Fibroblast of lung (primary cell): ENCODE results near the gene CASKIN1. TPM values are rescaled to one million over a fixed set of nuclear protein-coding genes. Genes with fewer than 3 reads are reported as not detected.
A peak's percentile ranks its signal among the peaks of the same experiment; 100 is the strongest.

Experiments
- DNase-seq, 2 donors: peaks; one replicate each; pipeline versions ENCODE4 v3.0.0 to v3.0.0-alpha.2; 2010; ENCODE audit warnings: low read depth in 2 of 2
- H2AFZ ChIP-seq: 2 replicates; pipeline ENCODE4 v1.5.1; 2012; ENCODE audit warnings: low read length, control low read depth, inconsistent platforms
- H3K27ac ChIP-seq: 2 replicates; pipeline ENCODE4 v1.5.1; 2011; ENCODE audit warnings: low read length, control low read depth; ENCODE audit not compliant: insufficient read depth
- H3K27me3 ChIP-seq: 2 replicates; pipeline ENCODE4 v1.5.1; 2011; ENCODE audit warnings: mild to moderate bottlenecking, low read length; ENCODE audit not compliant: control insufficient read depth, insufficient read depth
- H3K36me3 ChIP-seq: 2 replicates; pipeline ENCODE4 v1.5.1; 2011; ENCODE audit warnings: low read length; ENCODE audit not compliant: control insufficient read depth, insufficient read depth
- H3K4me1 ChIP-seq: 2 replicates; pipeline ENCODE4 v1.5.1; 2011; ENCODE audit warnings: low read length; ENCODE audit not compliant: control insufficient read depth, insufficient read depth; ENCODE audit errors: extremely low read depth
- H3K4me2 ChIP-seq: 2 replicates; pipeline ENCODE4 v1.5.1; 2011; ENCODE audit warnings: low read length, control low read depth; ENCODE audit not compliant: insufficient read depth; ENCODE audit errors: extremely low read depth
- H3K4me3 ChIP-seq, 4 experiments: fragments of 200-600 bp in 1 of 4; sonication (generic) in 1 of 4; replicated peaks in 1 of 4; 2 replicates each; pipeline ENCODE4 v1.5.1; 2011 to 2016; ENCODE audit warnings: low read length in 4 of 4, low read depth in 3 of 4, mild to moderate bottlenecking in 3 of 4, control low read depth in 2 of 4, inconsistent platforms in 1 of 4, mixed read lengths in 1 of 4; ENCODE audit not compliant: insufficient read depth in 1 of 4; ENCODE audit errors: control extremely low read depth in 1 of 4
- H3K79me2 ChIP-seq: 2 replicates; pipeline ENCODE4 v1.5.1; 2012; ENCODE audit warnings: mild to moderate bottlenecking, low read length, inconsistent platforms; ENCODE audit not compliant: control insufficient read depth, insufficient read depth
- H3K9ac ChIP-seq: 2 replicates; pipeline ENCODE4 v1.5.1; 2011; ENCODE audit warnings: mild to moderate bottlenecking, low read length, control low read depth; ENCODE audit not compliant: insufficient read depth
- H3K9me3 ChIP-seq: 2 replicates; pipeline ENCODE4 v1.5.1; 2012; ENCODE audit warnings: low read depth, low read length; ENCODE audit not compliant: control insufficient read depth, insufficient read depth
- H4K20me1 ChIP-seq: 2 replicates; pipeline ENCODE4 v1.5.1; 2011; ENCODE audit warnings: low read length; ENCODE audit not compliant: control insufficient read depth, insufficient read depth; ENCODE audit errors: extremely low read depth
- EZH2 ChIP-seq: IDR thresholded peaks from 2 replicates; pipeline ENCODE4 v1.5.1; 2012; ENCODE audit warnings: low read length, control low read depth, mild to moderate bottlenecking; ENCODE audit errors: missing control alignments
- polyA plus RNA-seq, 2 donors: library from polyadenylated mRNA; depleted of rRNA in 1 of 2; stranded (reverse) in 1 of 2; unstranded in 1 of 2; fragments of >200 nt; gene quantifications; 2 replicates each; pipeline ENCODE4 v1.2.1, GENCODE V29; 2011 to 2012; ENCODE audit warnings: missing spikeins in 1 of 2
- total RNA-seq: library from RNA; depleted of rRNA; stranded (reverse); fragments of >200 nt; gene quantifications from 2 replicates; pipeline ENCODE4 v1.2.1, GENCODE V29; 2014
- TF ChIP-seq, protein P1 (sequence below), 2 donors: IDR thresholded peaks in 1 of 2; conservative IDR thresholded peaks in 1 of 2; 1 replicate in 1 of 2; 2 replicates in 1 of 2; pipeline ENCODE4 v1.5.1; 2011 to 2012; ENCODE audit warnings: low read length in 2 of 2, control low read depth in 1 of 2, inconsistent platforms in 1 of 2, low read depth in 1 of 2, mild to moderate bottlenecking in 1 of 2

Gene CASKIN1
- total and polyA plus RNA-seq, 2 donors (not counting 1 experiment from before 2014, with no cell fraction given) = 0.01 to 0.17 TPM

- TF ChIP-seq, protein P1, sequence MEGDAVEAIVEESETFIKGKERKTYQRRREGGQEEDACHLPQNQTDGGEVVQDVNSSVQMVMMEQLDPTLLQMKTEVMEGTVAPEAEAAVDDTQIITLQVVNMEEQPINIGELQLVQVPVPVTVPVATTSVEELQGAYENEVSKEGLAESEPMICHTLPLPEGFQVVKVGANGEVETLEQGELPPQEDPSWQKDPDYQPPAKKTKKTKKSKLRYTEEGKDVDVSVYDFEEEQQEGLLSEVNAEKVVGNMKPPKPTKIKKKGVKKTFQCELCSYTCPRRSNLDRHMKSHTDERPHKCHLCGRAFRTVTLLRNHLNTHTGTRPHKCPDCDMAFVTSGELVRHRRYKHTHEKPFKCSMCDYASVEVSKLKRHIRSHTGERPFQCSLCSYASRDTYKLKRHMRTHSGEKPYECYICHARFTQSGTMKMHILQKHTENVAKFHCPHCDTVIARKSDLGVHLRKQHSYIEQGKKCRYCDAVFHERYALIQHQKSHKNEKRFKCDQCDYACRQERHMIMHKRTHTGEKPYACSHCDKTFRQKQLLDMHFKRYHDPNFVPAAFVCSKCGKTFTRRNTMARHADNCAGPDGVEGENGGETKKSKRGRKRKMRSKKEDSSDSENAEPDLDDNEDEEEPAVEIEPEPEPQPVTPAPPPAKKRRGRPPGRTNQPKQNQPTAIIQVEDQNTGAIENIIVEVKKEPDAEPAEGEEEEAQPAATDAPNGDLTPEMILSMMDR (conservative IDR thresholded peaks at IDR 0.05 in 1 of 2, IDR thresholded peaks at IDR 0.05 in 1 of 2; ENCODE audit: low read depth in 1 of 2, low read length in 2 of 2) = peak in 1 of 2 donors; percentile 33
- TF ChIP-seq EZH2 = peak; percentile 28
- Histone ChIP-seq H3K27me3 (peaks cover 40% of the 10 kb centered on the region), H2AFZ (no peak overlapping the region)
These were observed 1.5 kb downstream of the CASKIN1 start for GRCh38 chr16:2194852-2195321.

DNA sequence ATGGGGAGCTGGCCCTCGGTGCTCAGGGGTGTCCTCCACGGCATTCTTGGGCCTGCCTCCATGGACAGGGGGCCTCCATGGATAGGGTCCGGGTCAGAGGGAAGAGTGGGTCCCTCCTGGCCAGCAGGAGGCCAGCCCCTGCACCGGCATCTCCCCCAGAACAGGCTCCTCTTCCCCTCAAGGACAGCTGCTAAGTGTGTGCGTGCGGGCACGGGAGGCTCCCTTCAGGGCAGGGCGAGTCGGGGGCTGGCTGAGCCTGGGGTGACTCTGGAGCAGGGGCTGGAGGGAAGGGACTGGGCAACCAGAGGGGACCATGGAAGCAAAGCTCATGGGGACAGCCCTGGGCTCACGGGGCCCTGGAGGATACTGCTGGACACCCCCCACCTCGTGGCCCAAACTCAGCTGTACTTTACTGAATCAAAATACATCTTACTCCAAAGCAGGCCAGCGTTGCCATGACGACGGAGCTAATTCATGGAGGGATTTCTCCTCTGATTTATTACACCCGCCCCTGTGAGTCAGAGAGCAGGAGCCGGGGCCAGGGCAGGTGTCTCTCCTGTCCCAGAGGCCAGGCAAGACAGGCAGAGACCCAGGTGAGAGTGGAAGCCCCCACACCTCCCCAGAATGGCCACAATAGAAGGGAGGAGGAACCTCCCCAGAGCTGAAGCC lies 2.1 kb downstream of the CASKIN1 start:
- Histone ChIP-seq H3K27ac (no peak overlapping the region), H3K4me1 (no peaks in the 10 kb centered on the region), H3K36me3 (no peaks in the 10 kb centered on the region), H3K4me3 (no peak overlapping the region), H2AFZ (no peak overlapping the region), H3K79me2 (no peaks in the 10 kb centered on the region), H3K9ac (no peak overlapping the region), H3K4me2 (no peak overlapping the region), H3K9me3 (no peaks in the 10 kb centered on the region), H3K27me3 (peaks cover 39% of the 10 kb centered on the region), H4K20me1 (no peaks in the 10 kb centered on the region)
- TF ChIP-seq, protein P1 (conservative IDR thresholded peaks at IDR 0.05 in 1 of 2, IDR thresholded peaks at IDR 0.05 in 1 of 2; ENCODE audit: low read depth in 1 of 2, low read length in 2 of 2) = no peak
- TF ChIP-seq EZH2 = no peak
- DNase-seq = peak; percentile 39 to 42

More at GRCh38 chr16:2194852-2195321, 1.5 kb downstream of the CASKIN1 start:
- no peak overlapping the region for H3K9ac ChIP-seq
- H3K27ac ChIP-seq = no peak overlapping the region
- DNase-seq = peak; percentile 34 to 42
- H3K4me3 ChIP-seq = no peak overlapping the region
- H3K4me2 ChIP-seq = no peak overlapping the region
- no peaks in the 10 kb centered on the region for H3K79me2 ChIP-seq
- H4K20me1 ChIP-seq = no peaks in the 10 kb centered on the region
- no peaks in the 10 kb centered on the region for H3K9me3 ChIP-seq
- no peaks in the 10 kb centered on the region for H3K4me1 ChIP-seq
- no peaks in the 10 kb centered on the region for H3K36me3 ChIP-seq

DNA sequence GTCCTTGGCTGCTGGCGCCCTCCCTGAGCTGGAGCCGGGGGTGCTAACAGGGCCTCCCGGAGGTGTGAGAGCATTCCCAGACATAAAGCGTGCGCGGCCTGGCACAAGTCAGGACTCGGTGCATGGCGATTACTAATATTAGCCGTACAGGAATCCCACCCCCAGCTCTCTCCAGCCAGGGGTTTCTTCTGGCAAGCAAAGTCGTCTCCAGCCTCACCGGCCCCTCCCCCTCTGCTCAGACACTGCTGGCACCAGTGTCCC lies 5.0 kb downstream of the CASKIN1 start:
- Histone ChIP-seq H3K27me3 (peaks cover 13% of the 10 kb centered on the region), H3K79me2 (no peaks in the 10 kb centered on the region)

More for the DNA sequence above, 5.0 kb downstream of the CASKIN1 start:
- H3K9me3 ChIP-seq = no peaks in the 10 kb centered on the region
- no peak overlapping the region for H3K4me2 ChIP-seq
- H3K4me3 ChIP-seq = no peak overlapping the region
- no peak overlapping the region for H2AFZ ChIP-seq
- TF ChIP-seq, protein P1 (conservative IDR thresholded peaks at IDR 0.05 in 1 of 2, IDR thresholded peaks at IDR 0.05 in 1 of 2; ENCODE audit: low read depth in 1 of 2, low read length in 2 of 2) = no peak
- TF ChIP-seq EZH2 = no peak
- H3K27ac ChIP-seq = no peak overlapping the region
- no peak for DNase-seq
- no peak overlapping the region for H3K9ac ChIP-seq
- H3K4me1 ChIP-seq = no peaks in the 10 kb centered on the region
- no peaks in the 10 kb centered on the region for H4K20me1 ChIP-seq
- H3K36me3 ChIP-seq = no peaks in the 10 kb centered on the region
